ENCODE results near the gene DPCD.

Gene DPCD

DNA sequence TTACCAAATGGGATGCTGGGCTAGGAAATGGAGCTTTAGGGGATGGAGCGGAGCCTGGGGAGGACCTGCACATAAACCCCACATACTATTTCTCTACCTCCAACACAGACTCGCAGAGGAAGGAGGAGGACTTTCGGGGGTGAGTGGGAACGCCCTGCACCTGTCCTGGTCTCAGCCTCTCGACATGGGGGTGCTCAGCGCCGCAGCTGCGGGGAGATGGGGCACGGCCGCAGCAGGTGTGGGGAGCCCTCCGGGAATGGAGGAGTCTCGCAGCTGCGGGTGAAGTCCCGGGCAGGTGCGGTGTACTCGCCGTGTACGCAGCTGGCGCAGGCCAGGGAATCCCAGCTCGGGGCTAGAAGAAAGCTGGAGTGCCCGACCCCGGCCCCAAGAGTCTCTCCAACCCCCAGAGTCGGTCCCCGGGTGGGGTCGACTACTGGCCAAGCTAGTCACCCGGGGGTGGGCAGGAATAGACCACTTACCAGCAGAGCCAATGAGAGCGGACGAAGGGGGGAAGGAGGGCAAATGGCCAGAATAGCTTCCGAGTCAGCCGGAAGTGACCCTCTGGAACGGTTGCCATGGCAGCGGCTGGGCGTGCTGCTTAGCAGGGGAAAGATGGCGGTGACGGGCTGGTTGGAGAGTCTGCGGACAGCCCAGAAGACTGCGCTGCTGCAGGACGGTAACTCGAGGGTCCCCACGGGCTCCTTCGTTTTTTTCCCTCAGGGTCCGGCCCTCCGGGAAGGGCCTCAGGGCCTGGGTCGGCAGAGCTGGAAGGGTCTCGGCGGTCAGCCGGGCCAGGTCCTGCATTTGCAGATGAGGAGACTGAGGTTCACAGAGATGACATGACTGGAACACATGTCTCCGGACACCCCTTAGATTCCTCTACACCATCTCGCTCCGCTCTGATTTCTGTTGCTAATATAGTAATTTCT lies at the start of gene DPCD, which contains the start of gene POLL:
Gene DPCD, plus strand, starts transcription at position 597 of the 929 bp plus-strand sequence. Its CDS starts 16 bp downstream, at position 613.
Gene POLL, minus strand, starts transcription at position 533 of the 929 bp plus-strand sequence. CDS start 897 bp downstream, outside the sequence.
- DNase-seq: peak; percentile 84

DNA sequence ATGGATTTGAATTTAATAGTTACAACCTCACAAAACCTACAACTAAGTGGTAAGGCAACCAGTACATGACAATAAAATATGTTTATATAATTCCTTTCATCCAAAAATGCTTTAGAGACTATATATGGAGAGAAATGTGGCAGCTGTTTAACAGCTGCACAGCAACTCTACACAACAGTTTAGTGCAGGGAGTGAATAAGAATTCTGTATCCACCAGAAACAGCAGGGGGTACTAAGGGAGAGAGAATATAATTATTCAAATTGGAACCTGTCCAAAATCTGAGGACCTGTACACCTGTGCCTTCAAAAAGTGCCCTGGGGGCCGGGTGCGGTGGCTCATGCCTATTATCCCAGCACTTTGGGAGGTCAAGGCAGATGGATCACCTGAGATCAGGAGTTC lies 49.7 kb upstream of the DPCD start:
- peak; percentile 62 for DNase-seq

DNA sequence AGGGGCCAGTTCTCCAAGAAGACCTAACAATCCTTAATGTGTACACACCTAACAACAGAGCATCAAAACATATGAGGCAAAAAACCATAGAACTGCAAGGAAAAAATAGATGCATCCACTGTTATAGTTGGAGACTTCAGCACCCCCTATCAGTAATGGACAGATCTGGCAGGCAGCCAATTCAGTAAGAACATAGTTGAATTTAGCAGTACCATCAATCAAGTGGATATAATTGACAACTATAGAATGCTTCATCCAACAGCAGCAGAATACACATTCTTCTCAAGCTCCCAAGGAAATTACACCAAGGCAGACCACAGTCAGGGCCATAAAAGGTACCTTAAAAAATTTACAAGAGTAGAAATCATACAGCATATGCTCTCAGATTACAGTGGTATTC lies 42.2 kb upstream of the DPCD start:
- DNase-seq: no peak

DNA sequence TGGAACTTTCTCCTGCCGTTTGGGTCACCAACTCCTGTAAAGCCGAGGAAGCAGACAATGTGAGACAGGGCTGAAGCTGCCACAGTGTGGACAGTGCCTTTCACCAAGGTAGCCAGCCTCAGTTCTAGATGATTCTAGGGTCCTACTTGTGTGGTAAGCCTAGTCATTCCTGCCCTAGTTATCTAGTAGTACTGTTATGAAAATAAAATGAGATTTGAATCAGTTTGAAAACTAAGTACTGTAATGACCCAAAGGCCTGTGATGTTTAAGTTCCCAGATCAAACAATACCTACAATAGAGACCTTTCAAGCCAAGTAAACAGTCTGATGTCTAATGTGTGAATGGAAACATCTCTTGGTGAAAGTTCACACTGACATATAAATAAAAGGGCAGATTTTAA lies 37.2 kb upstream of the DPCD start:
- no peak for DNase-seq

DNA sequence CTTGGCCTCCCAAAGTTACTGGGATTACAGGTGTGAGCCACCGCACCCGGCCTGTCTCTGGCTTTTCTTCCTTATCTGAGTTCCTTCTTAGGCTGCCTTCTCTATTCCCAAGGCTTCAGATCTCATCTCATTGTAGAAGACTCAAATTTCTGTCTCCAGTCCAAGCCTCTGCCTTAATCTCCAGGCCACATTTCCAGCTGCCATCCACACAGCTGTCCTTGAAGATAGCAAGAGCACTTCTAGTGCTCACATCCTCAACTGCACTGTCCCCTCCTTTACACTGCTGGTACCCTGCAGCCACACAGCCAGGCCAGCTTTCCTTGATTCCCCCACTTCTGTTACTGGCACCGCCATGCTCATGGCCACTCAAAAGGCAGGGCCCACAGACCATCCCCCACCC lies 35.7 kb upstream of the DPCD start:
- DNase-seq: no peak

DNA sequence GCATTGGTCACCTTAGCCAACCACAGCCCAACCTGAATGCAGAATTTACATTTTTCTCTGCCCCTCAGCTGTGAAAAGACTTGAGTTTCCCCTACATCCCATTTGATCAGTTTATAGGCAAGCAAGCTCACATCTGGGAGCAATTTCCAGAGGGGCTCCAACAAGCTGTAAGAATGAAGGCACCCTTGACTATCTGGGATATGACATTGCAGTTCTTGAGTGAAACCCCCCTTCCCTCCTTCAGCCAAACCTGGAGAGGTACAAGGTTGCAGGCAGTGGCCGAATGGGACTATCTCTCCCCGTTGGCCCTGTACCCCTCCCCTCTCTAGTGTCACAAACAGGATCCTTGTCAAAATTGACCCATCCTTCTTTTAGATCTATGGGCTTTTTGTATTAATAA lies 30.6 kb upstream of the DPCD start:
- DNase-seq: no peak

DNA sequence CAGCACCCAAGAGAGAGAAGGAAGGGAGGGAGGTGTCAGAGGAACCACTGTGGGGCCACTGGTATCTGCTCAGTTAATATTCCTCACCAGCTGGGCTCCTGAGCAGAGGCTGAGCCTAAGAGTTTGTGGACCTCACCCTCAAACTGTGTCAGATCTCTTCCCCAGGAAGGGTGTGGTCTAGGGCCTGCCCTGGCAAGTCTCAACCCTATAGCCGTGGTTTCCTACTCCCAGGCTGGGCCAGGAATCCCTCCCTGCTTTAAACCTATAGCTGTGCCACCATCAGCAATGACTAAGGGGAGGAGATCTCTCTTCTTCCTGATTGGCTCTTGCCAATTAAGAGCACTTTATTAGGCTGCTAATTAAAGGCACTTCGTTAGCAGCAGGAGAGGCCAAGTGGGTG lies 29.9 kb upstream of the DPCD start:
- no peak for DNase-seq

DNA sequence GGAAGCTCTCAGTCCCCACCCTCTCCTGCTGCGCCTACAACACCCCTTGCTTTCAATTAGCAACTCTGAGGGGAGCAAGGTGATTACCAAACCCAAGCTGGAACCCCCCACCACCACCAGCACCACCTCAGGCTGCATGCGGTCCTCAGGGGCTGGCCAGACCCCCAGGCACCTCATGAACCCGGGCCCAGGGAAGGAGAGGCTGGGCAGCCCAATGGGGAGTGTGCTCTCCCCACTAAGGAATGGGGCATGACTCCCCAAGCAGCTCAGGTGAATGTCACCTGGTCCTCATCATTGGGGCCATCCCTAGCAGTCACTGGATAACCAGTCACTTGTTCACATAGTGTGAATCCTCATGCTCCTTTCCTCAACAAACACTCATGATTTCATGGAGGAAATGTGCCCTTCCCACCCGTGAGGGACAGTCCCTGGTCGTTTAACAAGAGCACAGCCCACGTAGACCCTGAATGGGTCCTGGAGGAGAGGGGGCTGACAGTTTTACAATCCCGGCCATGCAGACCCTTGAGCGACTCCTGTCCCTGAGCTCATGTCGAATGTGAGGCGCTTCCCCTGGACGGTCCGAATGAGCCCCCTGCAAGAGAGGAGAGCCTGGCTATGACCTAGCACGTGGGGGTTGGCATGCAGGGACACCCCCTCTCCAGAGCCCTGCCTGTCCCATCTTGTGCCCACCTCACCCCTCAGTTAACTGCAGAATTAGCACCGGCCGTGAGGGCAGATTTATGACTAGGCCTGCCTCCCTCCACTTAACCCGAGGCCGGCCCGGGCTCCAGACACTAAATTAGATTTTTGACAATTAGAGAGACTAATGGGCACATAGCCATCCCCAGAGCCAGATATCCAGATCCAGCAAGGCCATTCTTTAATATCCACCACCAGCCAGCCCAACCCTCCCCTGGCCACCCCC lies 29.2 kb upstream of the DPCD start:
- no peak for DNase-seq

DNA sequence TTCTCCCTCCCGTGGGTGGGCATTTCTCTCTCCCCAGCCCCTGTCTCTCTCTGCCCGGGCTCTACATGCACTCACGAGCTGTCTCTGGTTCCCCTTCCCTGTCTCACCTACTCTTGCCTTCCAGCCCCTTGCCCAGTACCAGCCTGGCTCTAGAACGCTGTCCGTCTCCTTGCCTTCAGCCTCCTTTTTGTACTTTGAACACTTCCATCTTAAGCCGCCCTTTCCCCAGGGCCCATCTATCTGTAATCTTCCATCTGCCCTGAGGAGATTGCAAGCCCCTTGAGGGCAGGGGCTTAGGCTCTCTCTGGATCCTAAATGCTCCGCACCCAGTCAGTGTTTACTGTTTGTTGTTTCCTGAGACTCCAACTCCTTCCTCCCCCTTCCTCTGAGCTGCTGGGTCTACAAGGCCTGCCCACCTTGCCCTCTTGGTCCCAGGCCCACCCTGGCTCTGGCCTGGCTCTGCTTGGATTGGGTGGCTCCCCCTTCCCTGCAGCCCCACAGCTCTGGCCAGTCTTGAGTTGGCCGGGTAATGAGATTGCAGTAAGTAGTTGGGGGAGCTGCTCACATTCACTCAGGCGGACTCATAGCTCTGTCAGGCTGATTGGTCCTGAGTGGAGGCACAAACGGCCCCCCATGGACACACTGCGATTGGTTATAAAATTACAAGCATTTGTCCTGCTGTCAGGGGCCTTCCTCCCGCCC lies 28.4 kb upstream of the DPCD start:
- DNase-seq: no peak

DNA sequence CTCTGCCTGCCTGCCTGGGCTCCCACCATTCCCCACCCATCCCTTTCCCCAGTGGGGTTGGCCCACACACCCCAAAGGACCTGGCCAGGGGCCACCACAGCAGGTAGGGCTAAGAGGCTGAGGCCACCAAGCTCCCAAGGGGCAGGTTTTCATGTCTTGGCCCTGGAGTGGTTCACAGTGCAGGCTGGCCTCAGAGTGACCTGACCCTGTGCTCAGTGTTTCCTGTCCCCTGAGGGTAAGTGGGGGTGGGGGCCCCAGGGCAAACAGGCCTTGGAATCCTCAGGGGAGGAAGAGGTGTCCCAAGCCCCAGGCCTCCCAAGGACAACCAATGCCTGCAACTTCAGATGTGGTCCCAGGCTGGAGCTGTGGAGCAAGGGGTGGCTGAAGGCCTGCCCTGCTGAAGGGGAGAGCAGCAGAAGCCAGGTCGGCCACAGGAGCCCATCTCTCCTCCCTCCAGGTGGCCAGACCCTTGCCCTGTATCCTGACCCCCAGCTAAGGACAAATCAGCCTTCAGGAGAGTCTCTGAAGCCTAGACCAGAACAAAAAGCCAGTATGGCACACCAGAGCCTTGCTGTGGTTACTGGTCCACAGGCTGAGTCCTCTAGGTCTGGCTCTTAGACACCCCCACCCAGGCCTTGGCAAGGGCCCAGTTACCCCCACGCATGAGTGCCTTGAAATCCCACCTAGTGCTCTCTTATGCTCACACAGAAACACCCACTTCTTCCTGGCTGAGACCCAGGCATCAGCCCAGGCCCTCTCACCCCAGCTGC lies 27.6 kb upstream of the DPCD start:
- DNase-seq: peak; percentile 24

DNA sequence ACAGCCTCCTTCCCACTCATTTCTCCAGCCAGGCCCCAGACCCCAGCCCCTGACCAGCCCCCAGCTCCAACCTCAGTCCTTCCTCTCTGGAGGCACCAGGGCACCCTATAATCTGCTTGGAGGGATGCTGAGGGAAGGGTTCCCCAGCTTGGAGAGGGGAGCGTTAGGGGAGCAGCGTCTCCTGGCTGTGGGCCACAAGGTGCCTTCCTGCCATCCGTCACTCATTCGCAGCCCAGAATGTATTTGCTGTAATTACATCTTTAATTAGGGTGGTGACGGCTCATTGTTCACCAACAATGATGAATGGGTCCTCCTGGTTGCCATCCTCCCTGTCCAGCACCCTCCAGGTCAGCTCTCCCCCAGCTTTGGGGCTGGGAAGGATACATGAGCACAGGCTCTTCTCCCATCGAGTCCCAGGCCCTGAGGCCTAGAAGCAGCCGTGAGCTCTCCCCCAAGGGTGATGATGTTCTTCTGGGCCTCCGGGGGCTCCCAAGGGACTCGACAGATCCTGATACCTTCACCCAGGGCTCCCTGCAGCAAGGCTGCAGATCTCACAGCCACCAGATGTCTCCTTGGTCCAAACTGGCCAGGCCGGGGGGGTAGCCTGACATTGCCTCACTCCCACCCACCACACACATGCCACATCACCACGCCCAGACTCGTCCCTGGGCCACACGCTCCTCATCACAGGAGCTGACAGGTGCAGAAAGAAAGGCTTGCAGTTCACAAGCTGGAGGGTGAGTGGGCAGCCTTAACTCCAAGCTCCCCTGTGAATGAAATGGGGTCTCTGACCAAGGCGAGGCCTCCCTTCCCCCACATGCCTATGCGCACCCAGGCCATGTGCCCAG lies 26.8 kb upstream of the DPCD start:
- peak; percentile 54 for DNase-seq

DNA sequence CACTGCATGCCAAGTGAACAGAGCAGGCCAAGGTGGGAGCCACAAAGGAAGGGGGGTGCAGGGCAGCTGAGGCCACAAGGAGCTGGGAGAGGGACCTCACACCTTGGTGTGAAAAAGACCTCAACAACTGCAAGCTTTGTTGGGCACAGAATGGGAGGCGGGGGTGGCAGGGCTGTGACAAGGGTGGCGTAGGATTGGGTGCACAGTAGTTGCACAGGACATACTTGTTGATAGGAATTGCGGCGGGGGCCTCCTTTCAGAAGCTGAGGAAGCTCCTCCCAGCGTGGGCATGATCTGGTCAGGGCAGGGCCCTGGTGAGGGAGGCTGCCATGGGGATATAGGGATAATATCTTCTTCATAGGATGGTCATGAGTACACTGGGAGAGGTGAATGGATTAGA lies 25.9 kb upstream of the DPCD start:
- no peak for DNase-seq

DNA sequence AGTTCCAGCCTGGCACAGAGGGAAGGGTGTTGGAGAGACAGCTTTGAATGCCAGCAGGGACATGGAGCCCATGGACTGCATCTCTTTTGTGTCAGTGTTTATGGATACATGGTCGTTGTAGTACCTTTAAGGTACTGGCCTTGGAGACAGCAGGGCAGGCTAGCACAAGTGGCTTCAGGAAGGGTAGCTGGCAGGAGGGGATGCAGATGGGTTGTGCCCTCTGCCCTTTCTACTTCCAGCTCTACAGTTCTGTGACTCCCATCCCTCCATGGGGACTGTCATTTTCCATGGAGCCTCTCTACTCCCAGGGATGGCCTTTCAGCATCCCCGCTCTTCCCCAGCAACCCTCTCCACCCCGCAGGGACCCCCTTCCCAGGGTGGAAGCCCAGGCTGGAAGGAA lies 25.1 kb upstream of the DPCD start:
- DNase-seq: no peak

DNA sequence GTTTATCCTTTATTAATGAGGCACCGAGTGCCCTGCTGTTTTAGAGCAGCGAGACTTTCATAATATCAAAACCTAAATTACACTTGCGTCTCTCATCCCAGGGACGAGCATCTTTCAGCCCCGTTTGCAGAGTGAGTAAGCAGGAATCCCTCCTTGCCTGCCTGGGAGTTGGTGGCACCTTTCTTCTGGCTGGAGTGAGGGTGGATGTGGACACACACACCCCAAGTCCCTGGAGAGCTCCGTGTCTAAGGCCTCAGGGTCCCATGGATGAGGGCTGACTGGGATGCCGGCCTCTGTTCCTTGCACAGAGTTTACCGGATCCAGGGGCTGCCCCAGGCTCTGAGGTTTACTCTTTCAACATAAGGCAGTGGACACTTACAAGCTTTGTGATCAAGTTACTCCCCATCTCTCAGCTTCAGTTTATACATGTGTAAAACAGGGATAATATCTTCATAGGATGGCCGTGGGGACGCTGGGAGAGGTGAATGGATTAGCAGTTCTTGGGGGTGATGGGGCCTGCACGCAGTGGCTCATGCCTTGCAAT lies 24.6 kb upstream of the DPCD start:
- DNase-seq: no peak

DNA sequence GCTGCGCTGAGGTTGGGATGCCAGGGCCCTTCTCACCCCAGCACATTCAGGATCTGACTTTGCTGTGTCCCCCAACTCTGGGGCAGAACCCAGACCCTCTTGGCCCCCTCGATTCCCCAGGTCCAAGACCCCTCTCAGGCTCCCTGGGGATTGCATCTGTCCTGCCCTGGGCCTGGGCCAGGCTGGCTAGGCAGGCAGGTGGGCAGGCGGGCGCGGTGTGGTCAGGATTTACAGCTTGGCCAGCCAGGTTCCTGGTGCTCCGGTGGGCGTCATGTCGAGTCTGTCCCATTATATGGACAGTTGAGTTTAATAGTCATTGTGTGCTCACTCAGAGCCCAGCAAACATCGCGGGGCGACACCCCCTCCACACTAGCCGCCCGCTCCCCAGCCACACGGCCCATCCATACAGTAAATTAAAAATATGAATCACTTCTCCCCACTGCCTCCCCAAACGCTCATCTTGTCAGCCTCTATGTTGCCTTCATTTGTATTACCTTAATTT lies 23.6 kb upstream of the DPCD start:
- no peak for DNase-seq

DNA sequence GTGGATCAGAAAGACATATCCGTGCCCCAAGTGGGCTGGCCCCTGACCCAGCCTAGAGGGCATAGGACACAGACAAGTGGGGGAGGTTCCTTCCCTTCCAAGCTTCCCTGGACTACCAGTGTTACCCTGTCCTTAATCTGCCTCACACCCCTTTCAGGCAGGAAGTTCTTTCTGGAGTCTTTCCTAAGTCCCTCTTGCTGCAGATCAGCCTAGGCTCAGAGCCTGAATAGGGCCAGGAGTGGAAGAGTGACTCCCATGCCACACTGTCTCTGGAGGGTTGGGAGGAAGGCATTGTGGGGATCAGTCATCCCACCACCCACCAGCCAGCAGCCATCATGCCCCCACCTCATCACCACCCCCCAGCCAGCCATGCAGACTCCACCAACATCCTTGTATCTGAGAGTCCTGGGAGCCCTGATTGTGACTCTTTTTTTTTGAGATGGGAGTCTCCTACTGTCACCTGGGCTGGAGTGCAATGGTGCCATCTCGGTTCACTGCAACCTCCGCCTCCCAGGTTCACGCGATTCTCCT lies 22.7 kb upstream of the DPCD start:
- DNase-seq: no peak

DNA sequence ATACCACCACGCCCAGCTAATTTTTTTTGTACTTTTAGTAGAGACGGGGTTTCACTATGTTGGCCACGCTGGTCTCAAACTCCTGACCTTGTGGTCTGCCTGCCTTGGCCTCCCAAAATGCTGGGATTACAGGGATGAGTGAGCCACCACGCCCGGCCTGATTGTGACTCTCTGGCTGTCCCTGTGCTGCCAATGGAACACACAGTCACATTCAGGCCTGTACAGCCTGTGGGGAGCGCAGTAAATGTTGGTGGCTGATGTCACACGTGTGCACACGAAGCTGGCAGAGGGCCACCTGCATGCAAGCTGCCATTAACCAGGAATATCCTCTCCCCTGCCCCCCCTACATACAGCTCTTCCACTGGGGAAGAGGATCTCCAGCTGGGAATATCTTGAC lies 22.2 kb upstream of the DPCD start:
- no peak for DNase-seq

DNA sequence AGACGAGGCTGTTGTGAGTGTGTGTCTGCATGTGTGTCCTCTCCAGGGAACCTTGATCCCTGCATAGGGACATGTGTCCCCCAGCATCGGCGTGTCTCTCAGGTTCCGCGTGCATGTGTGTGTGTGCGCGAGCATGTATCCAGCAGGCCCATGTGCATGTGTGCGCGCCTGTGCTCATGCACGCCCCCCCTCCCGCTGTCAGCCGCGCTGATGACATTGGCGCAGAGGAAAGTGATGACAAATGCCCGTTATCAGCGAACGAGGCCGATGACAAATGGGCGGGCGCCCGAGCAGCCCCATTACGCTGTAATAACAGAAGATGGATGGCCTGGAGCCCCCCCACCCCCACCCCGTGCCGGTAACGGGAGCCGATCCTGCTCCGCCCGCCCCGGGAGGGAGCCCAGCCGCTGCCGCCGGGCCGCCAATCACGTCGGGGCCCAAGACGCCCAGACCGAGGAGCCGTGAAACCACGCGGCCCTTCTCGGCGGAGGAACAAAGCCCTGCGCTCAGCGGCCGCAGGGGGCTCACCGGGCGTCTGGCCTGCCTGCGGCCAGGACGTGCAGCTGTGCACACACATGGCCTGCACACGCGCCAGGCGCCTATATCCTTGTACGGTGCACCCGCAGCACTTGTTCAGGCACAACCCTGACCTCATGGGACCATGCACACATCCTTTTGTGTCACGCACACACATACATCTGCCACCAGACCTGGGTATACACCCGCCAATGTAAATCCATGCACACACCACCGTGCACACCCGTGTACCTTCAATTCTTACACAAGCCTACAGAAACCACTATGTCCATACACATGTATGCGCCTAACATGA lies 21.6 kb upstream of the DPCD start:
- peak; percentile 64 for DNase-seq
